NCI-H446 treated with DMSO at 0.1 percent for 48 hours (cell line): ENCODE measurements around the gene USP2.
A peak's percentile ranks its signal among the peaks of the same experiment; 100 is the strongest.

ENCODE experiments used
- DNase-seq: peaks from one replicate; lab custom pipeline; 2025; lab: John Stamatoyannopoulos, UW

The USP2 gene

GRCh38 chr11:119363851-119364590, 17.5 kb downstream of the USP2 start:
- no peak for DNase-seq

GRCh38 chr11:119363081-119363850, 18.2 kb downstream of the USP2 start:
- DNase-seq: no peak

- DNase-seq: no peak
Measured at GRCh38 chr11:119362741-119363080, 18.8 kb downstream of the USP2 start.

- no peak for DNase-seq
Measured at GRCh38 chr11:119361941-119362725, 19.4 kb downstream of the USP2 start.

- peak; percentile 67 for DNase-seq
Measured at GRCh38 chr11:119361056-119361787, 20.3 kb downstream of the USP2 start.

- DNase-seq: no peak
Measured at GRCh38 chr11:119359365-119360214, 21.9 kb downstream of the USP2 start.

GRCh38 chr11:119357074-119357473, 24.4 kb downstream of the USP2 start:
- no peak for DNase-seq

- DNase-seq: no peak
Measured at GRCh38 chr11:119356349-119357031, 25.0 kb downstream of the USP2 start.

GRCh38 chr11:119355091-119355843, 26.2 kb downstream of the USP2 start:
- no peak for DNase-seq

GRCh38 chr11:119352857-119353260, 28.6 kb downstream of the USP2 start:
- peak; percentile 48 for DNase-seq

GRCh38 chr11:119351232-119351631, 30.3 kb downstream of the USP2 start:
- DNase-seq: no peak

GRCh38 chr11:119350302-119350701, 31.2 kb downstream of the USP2 start:
- no peak for DNase-seq

GRCh38 chr11:119347940-119348605, 33.4 kb downstream of the USP2 start:
- DNase-seq: no peak

GRCh38 chr11:119347242-119347641, 34.2 kb downstream of the USP2 start:
- DNase-seq: no peak

- DNase-seq: no peak
Measured at GRCh38 chr11:119346605-119347004, 34.9 kb downstream of the USP2 start, which contains the start of gene MFRP. TSS of gene MFRP (minus strand) at chr11:119346705. CDS start at chr11:119346513, 192 bp downstream.

- no peak for DNase-seq
Measured at GRCh38 chr11:119345685-119346084, 35.8 kb downstream of the USP2 start.

GRCh38 chr11:119344291-119345010, 37.0 kb downstream of the USP2 start:
- DNase-seq: no peak

GRCh38 chr11:119343726-119344125, 37.8 kb downstream of the USP2 start:
- no peak for DNase-seq
